Parathyroid adenoma (tissue), 2 donors: ENCODE results near the gene PRDX5.

Experiments used
- H2AFZ ChIP-seq: fragments of 300-600 bp; sonication (generic); one replicate; pipeline ENCODE4 v1.7.0; 2017; ENCODE audit warnings: antibody characterized with exemption, mild to moderate bottlenecking
- H3K27ac ChIP-seq: fragments of 300-600 bp; sonication (generic); one replicate; pipeline ENCODE4 v1.7.0; 2017
- H3K27me3 ChIP-seq: fragments of 300-600 bp; sonication (generic); one replicate; pipeline ENCODE4 v1.7.0; 2017; ENCODE audit warnings: low read length; ENCODE audit not compliant: control insufficient read depth, insufficient read depth
- H3K36me3 ChIP-seq: fragments of 300-600 bp; sonication (generic); one replicate; pipeline ENCODE4 v1.7.0; 2017; ENCODE audit warnings: low read length; ENCODE audit not compliant: control insufficient read depth, insufficient read depth
- H3K4me1 ChIP-seq: fragments of 300-600 bp; sonication (generic); one replicate; pipeline ENCODE4 v1.7.0; 2017; ENCODE audit warnings: control low read depth
- H3K4me2 ChIP-seq: fragments of 300-600 bp; sonication (generic); one replicate; pipeline ENCODE4 v1.7.0; 2017; ENCODE audit warnings: low read length
- H3K4me3 ChIP-seq: fragments of 300-600 bp; sonication (generic); one replicate; pipeline ENCODE4 v1.7.0; 2017; ENCODE audit warnings: low read depth, low read length
- H3K79me2 ChIP-seq: fragments of 300-600 bp; sonication (generic); one replicate; pipeline ENCODE4 v1.7.0; 2017; ENCODE audit warnings: control low read depth
- H3K9ac ChIP-seq: fragments of 300-600 bp; sonication (generic); one replicate; pipeline ENCODE4 v1.7.0; 2017; ENCODE audit warnings: mild to moderate bottlenecking
- H3K9me3 ChIP-seq: fragments of 300-600 bp; sonication (generic); one replicate; pipeline ENCODE4 v1.7.0; 2017; ENCODE audit warnings: low read length; ENCODE audit not compliant: control insufficient read depth
- TF ChIP-seq, protein P1 (sequence below): fragments of 300-600 bp; sonication (generic); IDR thresholded peaks from one replicate; pipeline ENCODE4 v1.7.0; 2017; ENCODE audit warnings: antibody characterized with exemption, mild to moderate bottlenecking
- donor health status: primary hyperparathyroidism.

Gene PRDX5

DNA sequence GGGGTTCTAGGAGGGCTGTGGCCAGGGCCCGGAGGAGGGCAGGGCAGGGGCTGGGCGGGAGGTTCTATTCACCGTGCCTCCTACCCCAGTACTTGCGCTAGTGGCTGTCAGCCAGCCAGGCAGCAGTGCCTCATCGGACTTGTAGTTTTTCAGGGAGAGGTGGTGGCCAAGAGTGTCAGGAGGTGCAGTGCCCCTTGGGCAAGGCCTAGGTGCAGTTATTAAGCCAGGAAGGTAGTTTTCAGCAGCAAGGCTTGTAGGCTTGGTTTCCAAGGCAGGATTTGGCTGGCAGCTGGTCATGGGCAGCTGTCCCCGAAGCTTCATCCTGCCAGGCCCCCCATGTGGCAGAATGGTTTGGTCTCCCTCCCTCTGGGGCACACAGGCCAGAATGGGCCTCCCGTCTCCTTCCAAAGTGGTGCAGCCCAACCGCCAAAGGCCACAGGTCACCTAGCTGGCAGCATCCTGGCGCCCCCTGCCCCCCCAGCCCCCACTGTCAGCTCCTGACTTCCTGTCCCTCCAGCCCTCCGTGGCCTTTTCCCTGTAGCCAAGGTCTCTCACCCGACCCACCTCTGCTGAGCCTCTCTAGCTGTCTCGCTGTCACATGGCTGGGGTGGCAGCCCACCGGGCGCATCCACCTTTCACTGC is 30.6 kb downstream of the PRDX5 start:
- no peaks in the 10 kb centered on the region for H3K79me2 ChIP-seq
- no peak overlapping the region for H2AFZ ChIP-seq
- no peaks in the 10 kb centered on the region for H3K4me1 ChIP-seq
- H3K36me3 ChIP-seq, result no peaks in the 10 kb centered on the region
- H3K9ac ChIP-seq, result no peak overlapping the region
- H3K27ac ChIP-seq, result no peak overlapping the region
- TF ChIP-seq, protein P1, sequence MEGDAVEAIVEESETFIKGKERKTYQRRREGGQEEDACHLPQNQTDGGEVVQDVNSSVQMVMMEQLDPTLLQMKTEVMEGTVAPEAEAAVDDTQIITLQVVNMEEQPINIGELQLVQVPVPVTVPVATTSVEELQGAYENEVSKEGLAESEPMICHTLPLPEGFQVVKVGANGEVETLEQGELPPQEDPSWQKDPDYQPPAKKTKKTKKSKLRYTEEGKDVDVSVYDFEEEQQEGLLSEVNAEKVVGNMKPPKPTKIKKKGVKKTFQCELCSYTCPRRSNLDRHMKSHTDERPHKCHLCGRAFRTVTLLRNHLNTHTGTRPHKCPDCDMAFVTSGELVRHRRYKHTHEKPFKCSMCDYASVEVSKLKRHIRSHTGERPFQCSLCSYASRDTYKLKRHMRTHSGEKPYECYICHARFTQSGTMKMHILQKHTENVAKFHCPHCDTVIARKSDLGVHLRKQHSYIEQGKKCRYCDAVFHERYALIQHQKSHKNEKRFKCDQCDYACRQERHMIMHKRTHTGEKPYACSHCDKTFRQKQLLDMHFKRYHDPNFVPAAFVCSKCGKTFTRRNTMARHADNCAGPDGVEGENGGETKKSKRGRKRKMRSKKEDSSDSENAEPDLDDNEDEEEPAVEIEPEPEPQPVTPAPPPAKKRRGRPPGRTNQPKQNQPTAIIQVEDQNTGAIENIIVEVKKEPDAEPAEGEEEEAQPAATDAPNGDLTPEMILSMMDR, result no peak
- no peaks in the 10 kb centered on the region for H3K27me3 ChIP-seq
- no peak overlapping the region for H3K4me2 ChIP-seq
- H3K9me3 ChIP-seq, result no peaks in the 10 kb centered on the region
- H3K4me3 ChIP-seq, result no peak overlapping the region

DNA sequence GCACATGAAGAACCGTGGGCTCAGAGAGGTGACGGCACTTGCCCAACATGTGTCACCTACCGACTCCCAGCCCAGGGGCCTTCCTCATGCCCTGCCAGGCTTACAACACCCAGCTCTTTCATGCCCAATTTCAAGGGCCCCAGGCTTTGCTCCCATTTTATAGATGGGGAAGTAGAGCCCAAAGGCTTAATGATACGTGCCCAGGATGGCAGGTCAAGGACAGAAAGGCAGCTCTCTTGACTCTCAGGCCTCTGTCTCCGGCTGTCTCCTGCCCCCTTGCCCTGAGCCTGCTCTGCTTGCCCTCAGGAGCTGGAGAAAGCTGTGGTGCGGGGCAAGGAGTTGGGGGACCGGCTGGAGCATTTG is 31.1 kb downstream of the PRDX5 start:
- H3K36me3 ChIP-seq, result no peaks in the 10 kb centered on the region
- no peak overlapping the region for H3K4me3 ChIP-seq
- no peak overlapping the region for H3K9ac ChIP-seq
- H3K27me3 ChIP-seq, result no peaks in the 10 kb centered on the region
- no peaks in the 10 kb centered on the region for H3K79me2 ChIP-seq
- TF ChIP-seq, protein P1, result no peak
- H3K27ac ChIP-seq, result no peak overlapping the region
- H3K9me3 ChIP-seq, result no peaks in the 10 kb centered on the region
- H3K4me2 ChIP-seq, result no peak overlapping the region
- H3K4me1 ChIP-seq, result no peaks in the 10 kb centered on the region
- H2AFZ ChIP-seq, result no peak overlapping the region

DNA sequence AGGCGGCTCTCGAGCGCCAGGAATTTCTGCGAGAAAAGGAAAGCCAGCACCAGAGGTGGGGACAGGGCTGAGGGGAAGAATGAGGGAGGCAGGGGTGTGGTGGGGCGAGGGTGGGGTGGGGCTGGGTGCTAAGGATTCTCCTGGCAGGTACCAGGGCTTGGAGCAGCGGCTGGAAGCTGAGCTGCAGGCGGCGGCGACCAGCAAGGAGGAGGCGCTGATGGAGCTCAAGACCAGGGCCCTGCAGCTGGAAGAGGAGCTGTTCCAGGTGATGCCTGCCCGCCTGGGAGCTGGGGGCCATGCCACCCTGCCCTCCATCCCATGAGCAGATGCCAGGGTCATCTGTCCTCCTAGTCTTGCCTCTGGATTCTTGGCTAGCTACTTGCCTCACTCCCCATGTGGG is 31.5 kb downstream of the PRDX5 start:
- no peak overlapping the region for H3K9ac ChIP-seq
- H3K4me3 ChIP-seq, result no peak overlapping the region
- H3K36me3 ChIP-seq, result no peaks in the 10 kb centered on the region
- no peaks in the 10 kb centered on the region for H3K4me1 ChIP-seq
- no peak overlapping the region for H3K4me2 ChIP-seq
- no peaks in the 10 kb centered on the region for H3K9me3 ChIP-seq
- no peak overlapping the region for H3K27ac ChIP-seq
- no peaks in the 10 kb centered on the region for H3K79me2 ChIP-seq
- H3K27me3 ChIP-seq, result no peaks in the 10 kb centered on the region
- TF ChIP-seq, protein P1, result no peak
- no peak overlapping the region for H2AFZ ChIP-seq

DNA sequence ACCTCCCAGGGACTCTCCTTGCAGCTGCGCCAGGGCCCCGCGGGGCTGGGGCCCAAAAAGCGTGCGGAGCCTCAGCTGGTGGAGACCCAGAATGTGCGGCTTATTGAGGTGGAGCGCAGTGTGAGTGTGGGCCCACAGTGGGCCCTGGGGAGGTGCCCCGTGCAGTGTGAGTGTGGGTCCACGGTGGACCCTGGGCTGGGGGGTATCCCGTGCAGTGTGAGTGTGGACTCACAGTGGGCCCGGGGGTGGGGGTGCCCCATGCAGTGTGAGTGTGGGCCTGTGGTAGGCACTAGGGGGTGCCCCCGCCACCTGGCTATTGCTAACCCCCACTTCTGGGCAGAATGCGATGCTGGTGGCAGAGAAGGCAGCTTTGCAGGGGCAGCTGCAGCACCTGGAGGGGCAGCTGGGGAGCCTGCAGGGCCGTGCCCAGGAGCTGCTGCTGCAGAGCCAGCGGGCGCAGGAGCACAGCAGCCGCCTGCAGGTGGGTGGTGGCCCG is 33.3 kb downstream of the PRDX5 start:
- Histone ChIP-seq H3K27ac (no peak overlapping the region), H3K79me2 (no peaks in the 10 kb centered on the region), H3K4me3 (no peak overlapping the region), H3K4me2 (no peak overlapping the region), H3K9ac (no peak overlapping the region), H3K27me3 (no peaks in the 10 kb centered on the region), H3K36me3 (no peaks in the 10 kb centered on the region), H2AFZ (no peak overlapping the region), H3K4me1 (no peaks in the 10 kb centered on the region), H3K9me3 (no peaks in the 10 kb centered on the region)
- TF ChIP-seq, protein P1, result no peak
